ENCODE results near the gene SLC39A7.

The SLC39A7 gene

DNA sequence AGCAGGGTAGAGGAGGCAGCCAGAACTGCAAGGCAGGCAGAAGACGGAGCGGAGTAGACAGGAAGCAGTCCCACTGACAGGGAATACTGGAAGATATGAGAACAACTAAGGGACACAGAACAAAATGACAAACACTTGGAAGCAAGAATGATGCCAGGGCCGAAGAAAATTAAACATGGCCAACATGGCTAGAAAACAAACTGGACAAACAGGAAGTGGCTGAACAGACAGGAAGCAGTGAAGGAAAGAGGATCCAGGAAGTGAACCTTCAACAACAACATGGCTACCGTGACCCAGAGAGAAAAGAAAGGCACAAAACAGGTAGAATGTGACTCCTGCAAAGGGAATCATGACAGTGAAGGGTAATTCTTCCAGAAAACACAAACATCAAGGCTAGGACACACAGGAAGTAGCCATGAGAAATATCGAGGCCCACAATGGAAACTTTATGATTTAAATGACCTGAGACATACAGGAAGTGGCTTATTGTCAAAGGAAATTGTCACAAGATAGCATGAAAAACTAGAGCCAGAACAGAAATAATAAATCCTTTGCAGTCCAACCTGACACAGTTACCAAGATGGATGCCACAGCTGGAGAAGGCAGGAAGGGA is 17.5 kb upstream of the SLC39A7 start:
- no peak overlapping the region for H3K4me3 ChIP-seq (replicated peaks in 1 of 2; ENCODE audit: low read depth in 2 of 2, low read length in 2 of 2)
- TF ChIP-seq, protein P1, sequence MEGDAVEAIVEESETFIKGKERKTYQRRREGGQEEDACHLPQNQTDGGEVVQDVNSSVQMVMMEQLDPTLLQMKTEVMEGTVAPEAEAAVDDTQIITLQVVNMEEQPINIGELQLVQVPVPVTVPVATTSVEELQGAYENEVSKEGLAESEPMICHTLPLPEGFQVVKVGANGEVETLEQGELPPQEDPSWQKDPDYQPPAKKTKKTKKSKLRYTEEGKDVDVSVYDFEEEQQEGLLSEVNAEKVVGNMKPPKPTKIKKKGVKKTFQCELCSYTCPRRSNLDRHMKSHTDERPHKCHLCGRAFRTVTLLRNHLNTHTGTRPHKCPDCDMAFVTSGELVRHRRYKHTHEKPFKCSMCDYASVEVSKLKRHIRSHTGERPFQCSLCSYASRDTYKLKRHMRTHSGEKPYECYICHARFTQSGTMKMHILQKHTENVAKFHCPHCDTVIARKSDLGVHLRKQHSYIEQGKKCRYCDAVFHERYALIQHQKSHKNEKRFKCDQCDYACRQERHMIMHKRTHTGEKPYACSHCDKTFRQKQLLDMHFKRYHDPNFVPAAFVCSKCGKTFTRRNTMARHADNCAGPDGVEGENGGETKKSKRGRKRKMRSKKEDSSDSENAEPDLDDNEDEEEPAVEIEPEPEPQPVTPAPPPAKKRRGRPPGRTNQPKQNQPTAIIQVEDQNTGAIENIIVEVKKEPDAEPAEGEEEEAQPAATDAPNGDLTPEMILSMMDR (IDR thresholded peaks at IDR 0.05; ENCODE audit: low read depth, low read length), result no peak
- no peak for DNase-seq (ENCODE audit: low read depth in 2 of 2)

GRCh38 chr6:33185190-33185589 is 15.5 kb upstream of the SLC39A7 start:
- H3K4me3 ChIP-seq (replicated peaks in 1 of 2; ENCODE audit: low read depth in 2 of 2, low read length in 2 of 2), result no peak overlapping the region
- TF ChIP-seq, protein P1 (IDR thresholded peaks at IDR 0.05; ENCODE audit: low read depth, low read length), result no peak
- DNase-seq (ENCODE audit: low read depth in 2 of 2), result no peak

- DNase-seq (ENCODE audit: low read depth in 2 of 2), result no peak
- TF ChIP-seq, protein P1 (IDR thresholded peaks at IDR 0.05; ENCODE audit: low read depth, low read length), result no peak
- no peak overlapping the region for H3K4me3 ChIP-seq (replicated peaks in 1 of 2; ENCODE audit: low read depth in 2 of 2, low read length in 2 of 2)
These were observed 14.9 kb upstream of the SLC39A7 start for GRCh38 chr6:33185654-33186187.

- no peak for DNase-seq (ENCODE audit: low read depth in 2 of 2)
- no peak overlapping the region for H3K4me3 ChIP-seq (replicated peaks in 1 of 2; ENCODE audit: low read depth in 2 of 2, low read length in 2 of 2)
- TF ChIP-seq, protein P1 (IDR thresholded peaks at IDR 0.05; ENCODE audit: low read depth, low read length), result no peak
These were observed 12.9 kb upstream of the SLC39A7 start for GRCh38 chr6:33187809-33188208.

- TF ChIP-seq, protein P1 (IDR thresholded peaks at IDR 0.05; ENCODE audit: low read depth, low read length), result no peak
These were observed 11.5 kb upstream of the SLC39A7 start for GRCh38 chr6:33189164-33189563.

GRCh38 chr6:33189625-33190448 is 10.8 kb upstream of the SLC39A7 start:
- TF ChIP-seq, protein P1 (IDR thresholded peaks at IDR 0.05; ENCODE audit: low read depth, low read length), result no peak
- no peak for DNase-seq (ENCODE audit: low read depth in 2 of 2)
- no peak overlapping the region for H3K4me3 ChIP-seq (replicated peaks in 1 of 2; ENCODE audit: low read depth in 2 of 2, low read length in 2 of 2)

More at GRCh38 chr6:33189164-33189563, 11.5 kb upstream of the SLC39A7 start:
- H3K4me3 ChIP-seq (replicated peaks in 1 of 2; ENCODE audit: low read depth in 2 of 2, low read length in 2 of 2), result no peak overlapping the region
- DNase-seq (ENCODE audit: low read depth in 2 of 2), result no peak
